Astrocyte of the cerebellum (primary cell): ENCODE data around the gene NDRG3.

ENCODE experiments used
- DNase-seq: peaks from one replicate; pipeline ENCODE4 v3.0.0-alpha.2; 2011; ENCODE audit warnings: low read depth
- H3K4me3 ChIP-seq: 2 replicates; pipeline ENCODE4 v1.5.1; 2011; ENCODE audit warnings: mild to moderate bottlenecking, low read depth, low read length, moderate library complexity
- CTCF ChIP-seq: IDR thresholded peaks from 2 replicates; pipeline ENCODE4 v1.5.1; 2012; ENCODE audit warnings: low read length, low read depth, moderate library complexity, mild to moderate bottlenecking; ENCODE audit errors: missing control alignments
- in situ Hi-C: cut with HindIII; loops from 2 replicates; pipeline ENCODE4 v1.10.0; 2017; ENCODE audit warnings: low sequenced_read_pairs

The NDRG3 gene

GRCh38 chr20:36658300-36658699 is 87.6 kb downstream of the NDRG3 start:
- in situ Hi-C loops = no loop called here
- DNase-seq = no peak

GRCh38 chr20:36656733-36657132 is 89.2 kb downstream of the NDRG3 start:
- H3K4me3 ChIP-seq = no peak overlapping the region
- no peak for DNase-seq
- in situ Hi-C loops = no loop called here
- no peak for TF ChIP-seq CTCF

More at GRCh38 chr20:36658300-36658699, 87.6 kb downstream of the NDRG3 start:
- no peak for TF ChIP-seq CTCF
- H3K4me3 ChIP-seq = no peak overlapping the region

GRCh38 chr20:36655004-36655403 is 90.9 kb downstream of the NDRG3 start:
- in situ Hi-C loops = no loop called here
- no peak for DNase-seq
- H3K4me3 ChIP-seq = no peak overlapping the region
- no peak for TF ChIP-seq CTCF

GRCh38 chr20:36654506-36654905 is 91.4 kb downstream of the NDRG3 start:
- no peak for TF ChIP-seq CTCF
- in situ Hi-C loops = no loop called here
- H3K4me3 ChIP-seq = no peak overlapping the region
- no peak for DNase-seq

- no peak overlapping the region for H3K4me3 ChIP-seq
- no peak for TF ChIP-seq CTCF
- DNase-seq = no peak
- in situ Hi-C loops = no loop called here
These were observed 92.4 kb downstream of the NDRG3 start for GRCh38 chr20:36653456-36653855.

- no peak for TF ChIP-seq CTCF
- no peak for DNase-seq
- in situ Hi-C loops = no loop called here
- no peak overlapping the region for H3K4me3 ChIP-seq
These were observed 98.4 kb downstream of the NDRG3 start for GRCh38 chr20:36647196-36648121.
